OCI-LY7 (cell line): Measurements from ENCODE around the gene MIPEP.

ENCODE experiments used
- CTCF ChIP-seq: fragments of 200-600 bp; sonication (generic); conservative IDR thresholded peaks from 2 replicates; pipeline ENCODE4 v1.5.1; 2014; ENCODE audit warnings: mild to moderate bottlenecking, antibody characterized with exemption, low read length, moderate library complexity, mixed read lengths
- EZH2phosphoT487 ChIP-seq: fragments of 200-600 bp; sonication (generic); IDR thresholded peaks from 2 replicates; pipeline ENCODE4 v1.6.1; 2018; ENCODE audit warnings: low read depth, borderline replicate concordance, mild to moderate bottlenecking, mixed run types, antibody characterized with exemption, low read length, moderate library complexity, mixed read lengths

- TF ChIP-seq EZH2phosphoT487 (no peak), CTCF (no peak)
Observed at GRCh38 chr13:23793711-23794110, 95.5 kb downstream of the MIPEP start.
